Skeletal muscle cell (primary cell): ENCODE measurements around the gene TCF3.

ENCODE experiments used
- DNase-seq: peaks from one replicate; pipeline ENCODE4 v3.0.0-alpha.2; 2010; ENCODE audit warnings: low read depth
- H3K4me3 ChIP-seq: 2 replicates; pipeline ENCODE4 v1.5.1; 2011; ENCODE audit warnings: low read depth, mild to moderate bottlenecking, control low read depth, low read length, moderate library complexity

TCF3 gene

GRCh38 chr19:1634242-1634937 lies 18.0 kb downstream of the TCF3 start:
- no peak for DNase-seq
- no peak overlapping the region for H3K4me3 ChIP-seq

DNA sequence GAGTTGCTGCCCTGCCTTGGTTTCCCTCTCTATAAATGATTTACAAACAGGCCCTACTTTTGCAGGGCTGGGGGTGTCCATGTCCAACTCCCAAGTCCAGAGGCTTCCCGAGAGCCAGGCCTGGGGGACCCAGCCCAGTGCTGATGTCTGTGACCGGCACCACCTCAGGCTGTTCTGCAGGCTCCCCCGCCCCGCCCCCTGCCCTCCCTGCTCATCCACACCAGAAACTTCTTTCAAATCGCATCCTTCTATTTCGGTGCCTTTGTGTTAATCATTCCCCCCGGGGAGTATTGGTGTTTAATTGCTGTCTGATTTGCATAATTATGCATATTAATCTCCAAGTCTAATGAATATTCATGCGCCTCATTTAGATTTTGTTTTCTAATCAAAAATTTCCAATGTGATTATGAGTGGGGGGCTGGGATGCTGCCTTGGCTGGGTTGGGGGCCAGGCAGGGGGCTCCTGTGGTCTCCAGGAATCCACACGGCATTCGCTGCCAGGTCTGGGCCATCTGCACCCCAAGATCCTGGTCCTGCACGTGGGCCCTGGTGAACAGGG lies 19.1 kb downstream of the TCF3 start:
- DNase-seq = no peak
- no peak overlapping the region for H3K4me3 ChIP-seq

DNA sequence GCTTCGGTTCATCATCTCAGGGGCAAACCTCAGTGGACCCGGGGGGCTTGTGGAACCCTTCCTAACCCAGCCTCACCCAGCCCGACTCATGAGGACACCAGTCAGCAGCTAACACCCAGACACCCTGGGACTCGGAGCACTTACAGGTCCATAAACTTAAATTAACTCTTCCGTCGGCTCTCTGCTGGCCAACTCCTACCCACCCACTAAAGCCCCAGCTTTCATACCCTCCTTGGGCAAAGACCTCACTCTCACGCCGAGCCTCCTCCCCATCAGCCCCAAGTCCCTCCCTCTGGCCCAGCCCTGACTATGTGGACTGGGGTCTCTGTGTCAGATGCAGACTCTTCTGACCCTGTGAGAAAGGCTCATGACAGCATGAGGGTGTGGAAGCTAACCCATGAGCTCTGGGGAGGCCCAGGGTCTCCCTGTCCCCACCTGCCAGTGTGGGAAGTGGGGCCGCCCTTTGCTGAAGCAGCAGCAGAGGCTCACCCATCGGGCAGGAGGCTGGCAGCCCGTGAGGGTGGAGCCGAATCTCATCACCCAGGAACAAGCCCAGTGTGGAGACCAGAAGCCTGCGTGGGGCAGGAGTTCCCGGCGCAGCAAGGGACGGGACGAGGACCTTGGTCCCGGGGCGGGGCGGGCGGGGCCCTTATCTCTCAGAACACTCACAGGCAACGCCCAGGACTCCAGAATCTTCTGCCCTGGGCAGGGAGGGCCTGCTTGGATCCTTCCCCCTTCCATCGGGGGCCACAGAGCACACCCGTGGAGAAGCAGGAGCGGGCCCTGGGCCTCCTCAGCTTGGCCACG lies 19.8 kb downstream of the TCF3 start:
- DNase-seq = no peak
- no peak overlapping the region for H3K4me3 ChIP-seq

DNA sequence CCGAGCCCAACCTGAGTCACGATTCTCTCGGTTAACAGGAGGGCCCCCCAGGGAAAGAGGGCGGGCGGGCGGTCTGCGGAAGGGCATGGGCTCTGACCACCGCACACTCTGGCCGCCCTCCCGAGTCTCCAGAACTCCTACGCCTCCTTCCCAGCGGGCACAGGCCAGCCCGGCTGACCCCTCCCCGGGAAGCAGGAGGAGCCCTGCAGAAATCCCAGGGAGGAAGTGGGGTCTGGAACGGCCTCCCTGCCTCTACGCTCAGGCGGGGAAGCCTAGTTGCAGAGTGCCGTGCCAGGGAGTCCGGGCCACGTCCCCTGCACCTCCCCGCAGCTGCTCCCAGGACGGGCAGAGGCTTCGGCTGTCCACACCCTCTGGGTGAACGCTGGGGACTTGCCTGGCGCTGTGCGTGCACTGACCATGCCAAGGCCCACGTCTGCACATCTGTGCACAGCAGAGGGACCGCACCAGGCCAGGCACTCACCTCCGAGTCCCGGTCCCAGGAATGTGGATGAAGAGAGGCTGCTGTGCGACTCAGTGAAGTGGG lies 20.8 kb downstream of the TCF3 start:
- H3K4me3 ChIP-seq = no peak overlapping the region
- no peak for DNase-seq

- H3K4me3 ChIP-seq = no peak overlapping the region
- DNase-seq = no peak
These were observed 21.6 kb downstream of the TCF3 start for GRCh38 chr19:1630811-1631210.

DNA sequence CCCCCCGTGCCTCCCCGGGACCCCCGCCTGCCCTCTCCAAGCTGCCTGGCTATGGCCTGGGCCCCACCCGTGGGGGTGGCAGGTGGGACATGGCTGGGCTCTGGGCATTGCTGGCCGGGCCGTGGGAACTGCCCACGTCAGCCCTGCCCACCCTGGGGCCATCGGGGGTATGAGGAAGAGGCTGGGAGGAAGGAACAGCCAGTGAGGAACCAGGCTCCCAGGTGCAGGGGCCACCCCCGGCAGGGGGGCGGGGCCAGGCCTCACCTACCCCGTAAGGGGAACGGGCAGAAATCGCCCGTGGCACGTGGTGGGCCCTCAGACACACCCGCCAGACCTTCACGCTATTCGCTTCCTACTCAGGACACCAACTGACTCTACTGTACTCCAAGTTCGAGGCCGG lies 22.4 kb downstream of the TCF3 start:
- no peak overlapping the region for H3K4me3 ChIP-seq
- no peak for DNase-seq

DNA sequence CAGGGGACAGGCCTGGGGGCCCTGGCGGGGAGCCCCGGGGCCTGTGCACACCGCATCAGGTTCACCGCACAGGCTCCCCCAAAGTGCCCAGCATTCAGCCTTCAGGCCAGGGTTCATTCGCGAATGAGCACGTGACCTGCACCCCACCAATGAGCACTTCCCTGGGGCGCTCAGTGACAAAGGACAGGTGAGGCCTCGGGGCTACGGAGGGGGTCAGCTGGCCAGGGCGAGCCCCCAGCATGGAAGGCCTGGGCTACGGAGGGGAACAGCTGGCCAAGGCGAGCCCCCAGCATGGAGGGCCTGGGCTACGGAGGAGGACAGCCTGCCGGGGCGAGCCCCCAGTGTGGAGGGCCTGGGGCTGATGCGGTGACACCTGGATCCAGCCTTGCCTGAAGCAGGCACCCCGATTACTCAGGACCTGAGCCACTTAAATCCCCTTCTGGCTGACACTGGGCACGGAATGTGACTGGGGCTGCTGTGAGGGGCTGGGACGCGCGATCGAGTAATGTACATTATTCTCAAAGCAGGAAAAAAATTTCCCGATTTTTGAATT lies 23.1 kb downstream of the TCF3 start:
- H3K4me3 ChIP-seq = no peak overlapping the region
- no peak for DNase-seq

GRCh38 chr19:1627194-1627593 lies 25.2 kb downstream of the TCF3 start:
- H3K4me3 ChIP-seq = no peak overlapping the region
- no peak for DNase-seq

GRCh38 chr19:1626417-1627010 lies 25.9 kb downstream of the TCF3 start:
- no peak overlapping the region for H3K4me3 ChIP-seq
- DNase-seq = no peak

GRCh38 chr19:1624458-1624857 lies 28.0 kb downstream of the TCF3 start:
- DNase-seq = peak; percentile 12
- no peak overlapping the region for H3K4me3 ChIP-seq

- DNase-seq = no peak
These were observed 29.9 kb downstream of the TCF3 start for GRCh38 chr19:1622541-1622940.

DNA sequence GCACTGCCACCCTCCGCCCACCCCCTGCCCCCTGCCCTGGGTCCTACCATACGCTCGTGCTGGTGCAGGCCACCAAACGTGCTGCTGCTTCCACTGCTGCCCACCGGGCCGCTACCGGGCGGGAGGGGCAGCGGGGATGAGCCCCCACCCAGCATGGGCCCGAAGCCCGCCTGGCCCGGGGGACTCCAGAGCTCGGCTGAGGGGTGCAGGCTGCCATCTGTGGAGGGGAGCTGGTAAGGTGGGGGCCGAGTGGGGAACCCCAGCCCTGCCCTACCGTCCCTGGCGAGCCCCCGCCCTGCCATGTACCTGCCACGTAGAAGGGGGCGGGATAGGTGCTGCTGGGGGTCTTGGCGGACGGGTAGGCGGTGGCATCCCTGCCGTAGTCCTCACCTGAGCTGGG lies 30.4 kb downstream of the TCF3 start:
- no peak for DNase-seq
- H3K4me3 ChIP-seq = no peak overlapping the region

More at GRCh38 chr19:1622541-1622940, 29.9 kb downstream of the TCF3 start:
- no peak overlapping the region for H3K4me3 ChIP-seq

DNA sequence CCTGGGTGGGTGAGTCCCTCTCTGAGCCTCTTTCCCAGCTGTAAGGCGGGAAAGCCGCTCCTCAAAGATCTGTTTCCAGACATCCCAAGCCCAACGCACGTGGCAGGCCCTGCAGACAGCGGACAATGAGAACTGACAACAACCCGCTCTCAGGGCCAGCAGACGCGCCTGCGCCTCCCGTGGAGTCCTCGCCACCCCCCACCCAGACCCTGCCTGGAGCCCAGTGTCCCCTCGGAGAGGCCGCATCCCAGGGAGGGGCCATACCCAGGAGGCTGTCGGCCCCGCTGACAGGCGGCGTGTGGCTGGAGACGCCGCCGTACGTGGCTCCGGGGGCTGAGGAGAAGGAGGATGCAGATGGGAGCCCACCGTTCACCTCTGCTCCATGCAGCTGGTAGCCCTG lies 30.8 kb downstream of the TCF3 start:
- no peak for DNase-seq
- no peak overlapping the region for H3K4me3 ChIP-seq

GRCh38 chr19:1621021-1621420 lies 31.4 kb downstream of the TCF3 start:
- H3K4me3 ChIP-seq = no peak overlapping the region
- no peak for DNase-seq

- H3K4me3 ChIP-seq = no peak overlapping the region
- no peak for DNase-seq
These were observed 31.9 kb downstream of the TCF3 start for GRCh38 chr19:1620502-1620901.

GRCh38 chr19:1619703-1620102 lies 32.7 kb downstream of the TCF3 start:
- DNase-seq = no peak
- H3K4me3 ChIP-seq = no peak overlapping the region

DNA sequence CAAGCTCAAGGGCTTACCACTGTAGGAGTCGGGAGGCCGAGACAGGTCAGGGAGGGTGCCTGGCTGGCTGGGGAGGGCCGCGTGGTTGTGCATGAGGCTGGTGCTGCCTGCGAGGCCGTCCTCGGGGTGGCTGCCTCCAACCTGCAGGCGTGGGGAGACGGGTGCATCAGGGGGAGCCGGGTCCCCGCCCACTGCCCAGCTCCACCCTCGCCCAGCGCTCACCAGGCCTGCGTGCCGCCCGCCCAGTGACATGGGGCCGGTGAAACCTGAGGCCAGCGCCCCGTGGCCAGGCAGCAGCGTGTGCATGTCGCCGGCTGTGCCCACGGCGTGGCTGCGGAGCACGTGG lies 33.3 kb downstream of the TCF3 start:
- no peak for DNase-seq
- H3K4me3 ChIP-seq = no peak overlapping the region

DNA sequence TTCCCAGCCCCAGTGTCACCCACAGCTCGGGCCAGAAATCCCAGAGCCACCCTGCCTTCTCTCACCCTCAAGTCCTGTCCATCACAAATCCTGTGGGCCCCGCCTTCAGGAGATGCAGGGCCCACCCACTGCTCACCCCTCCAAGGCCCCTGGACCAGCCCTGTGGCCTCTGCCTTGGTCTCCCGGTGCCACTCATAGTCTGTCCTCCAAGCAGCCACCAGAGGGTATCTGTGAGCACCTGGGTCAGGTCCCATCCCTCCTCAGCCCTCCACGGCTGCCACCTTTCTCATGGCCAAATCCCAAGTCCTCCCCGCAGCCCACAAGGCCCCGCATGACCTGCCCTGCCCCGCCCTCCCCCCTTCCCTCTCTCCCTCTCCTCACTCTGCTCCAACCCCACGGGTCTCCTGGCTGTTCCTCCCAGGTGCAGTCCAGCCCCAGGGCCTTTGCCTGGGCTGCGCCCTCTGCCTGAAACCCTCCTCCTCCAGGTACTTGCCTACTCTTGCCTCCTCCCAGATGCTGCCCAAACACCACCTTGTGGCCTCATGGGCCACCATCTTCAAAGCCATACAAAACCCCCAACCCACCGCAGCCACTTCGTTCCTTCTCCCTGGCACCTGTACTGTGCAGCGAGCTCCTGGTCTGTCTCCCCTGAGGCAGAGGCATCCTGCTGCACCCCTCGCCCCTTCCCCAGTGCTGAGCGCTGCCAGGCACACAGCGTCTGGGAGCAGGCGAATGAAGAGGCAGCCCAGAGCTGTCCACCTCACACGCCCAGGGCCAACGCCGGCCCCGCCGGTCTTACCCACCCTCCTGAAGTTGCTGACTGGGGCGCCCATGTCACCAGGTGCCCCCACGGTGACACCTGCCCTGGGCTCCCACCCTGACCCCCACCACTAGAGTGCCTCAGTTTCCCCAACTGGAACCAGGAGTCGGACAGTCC lies 34.0 kb downstream of the TCF3 start:
- DNase-seq = no peak
- H3K4me3 ChIP-seq = no peak overlapping the region

GRCh38 chr19:1616875-1617274 lies 35.5 kb downstream of the TCF3 start:
- DNase-seq = no peak
- H3K4me3 ChIP-seq = no peak overlapping the region
